GM21576 (cell line): Measurements from ENCODE around the gene OSBPL8.

ENCODE experiments used
- ATAC-seq: cut with Tn5 transposase; IDR thresholded peaks from one replicate; pipeline ENCODE4 v1.9.1; 2021; ENCODE audit warnings: mild to moderate bottlenecking, moderate library complexity; ENCODE audit not compliant: unreplicated experiment

Gene OSBPL8

GRCh38 chr12:76559400-76560085 is at the start of gene OSBPL8:
Gene OSBPL8 (minus strand): TSS chr12:76559771. CDS start chr12:76487551, 72,220 bp downstream.
- ATAC-seq, result peak; percentile 79

GRCh38 chr12:76608070-76608469 is 48.5 kb upstream of the OSBPL8 start:
- ATAC-seq, result no peak

- ATAC-seq, result no peak
These were observed 35.5 kb upstream of the OSBPL8 start for GRCh38 chr12:76595056-76595455.

DNA sequence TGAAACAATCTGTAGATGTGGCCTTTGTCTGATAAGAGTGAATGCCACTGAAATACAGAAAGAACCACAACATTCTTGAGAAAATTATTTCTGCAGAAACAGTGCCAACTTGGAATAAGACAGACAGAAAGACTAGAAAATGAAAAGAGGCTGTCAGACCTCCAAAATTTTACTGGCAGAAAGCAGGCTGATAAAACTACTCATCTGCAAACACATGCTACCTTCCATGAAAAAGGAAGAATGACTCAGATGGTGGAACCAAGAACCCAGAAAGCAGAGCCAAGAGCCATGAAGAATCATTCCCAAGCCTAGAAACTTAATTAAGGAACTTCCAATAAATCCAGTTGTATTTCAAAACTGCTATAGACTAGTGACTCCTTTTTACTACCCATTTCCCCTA is 31.9 kb upstream of the OSBPL8 start:
- no peak for ATAC-seq

- no peak for ATAC-seq
These were observed 30.6 kb upstream of the OSBPL8 start for GRCh38 chr12:76590131-76590530.

DNA sequence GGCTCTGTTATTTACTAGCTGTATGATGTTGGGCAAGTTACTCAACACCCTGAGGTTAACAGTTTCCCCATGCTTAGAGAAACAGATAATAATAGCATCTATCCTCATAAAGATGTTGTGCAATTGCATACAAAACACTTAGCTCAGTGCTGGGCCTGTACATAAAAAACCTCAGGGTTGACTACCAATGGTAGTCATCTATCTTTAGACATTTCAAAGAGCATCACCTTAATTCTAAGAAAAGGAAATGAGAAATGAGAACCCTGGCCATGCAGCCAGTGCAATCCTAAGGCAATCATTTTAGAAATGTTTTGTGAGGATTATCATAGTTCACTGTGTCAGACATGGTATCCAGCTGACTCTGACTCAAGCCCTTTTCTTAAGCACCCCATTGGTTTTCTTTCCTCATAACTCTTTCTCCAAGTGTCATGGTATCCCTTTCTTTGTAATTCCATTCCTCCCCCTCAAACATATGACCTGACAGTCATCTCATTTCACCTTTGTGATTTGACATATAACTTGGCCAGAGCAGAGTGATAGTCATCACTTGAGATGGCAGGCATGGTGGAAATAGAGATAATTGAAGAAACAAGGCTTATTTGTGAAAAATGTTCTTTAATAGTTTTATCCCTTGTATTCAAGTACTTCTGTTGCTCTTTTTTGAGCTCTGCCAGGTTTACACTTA is 29.5 kb upstream of the OSBPL8 start:
- no peak for ATAC-seq

DNA sequence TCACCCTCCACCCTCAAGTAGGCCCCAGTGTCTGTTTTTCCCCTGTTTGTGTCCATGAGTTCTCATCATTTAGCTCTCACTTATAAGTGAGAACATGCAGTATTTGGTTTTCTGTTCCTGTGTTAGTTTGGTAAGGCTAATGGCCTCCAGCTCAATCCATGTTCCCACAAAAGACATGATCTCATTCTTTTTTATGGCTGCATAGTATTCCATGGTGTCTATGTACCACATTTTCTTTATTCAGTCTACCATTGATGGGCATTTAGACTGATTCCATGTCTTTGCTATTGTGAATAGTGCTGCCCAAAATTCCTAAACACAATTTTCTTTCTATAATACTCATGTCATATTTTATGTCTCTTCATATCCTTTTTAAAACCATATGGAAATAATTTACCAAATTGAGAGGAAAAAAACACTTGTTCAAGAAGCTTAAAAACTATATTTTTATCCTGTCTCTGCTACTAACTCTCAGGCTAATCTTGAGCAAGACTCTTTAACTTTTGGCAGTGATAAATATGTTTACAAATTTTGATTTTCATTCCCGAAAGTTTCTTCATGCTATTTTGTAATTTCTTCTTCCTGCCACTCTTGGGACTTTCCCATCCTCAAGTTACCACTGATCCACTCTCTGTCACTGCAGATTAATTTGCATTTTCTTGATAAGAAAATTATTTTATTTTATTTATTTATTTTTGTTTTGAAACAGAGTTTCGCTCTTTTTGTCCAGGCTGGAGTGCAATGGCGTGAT is 28.0 kb upstream of the OSBPL8 start:
- ATAC-seq, result no peak

GRCh38 chr12:76586764-76587395 is 27.3 kb upstream of the OSBPL8 start:
- peak; percentile 84 for ATAC-seq

GRCh38 chr12:76583301-76583700 is 23.7 kb upstream of the OSBPL8 start:
- ATAC-seq, result no peak

DNA sequence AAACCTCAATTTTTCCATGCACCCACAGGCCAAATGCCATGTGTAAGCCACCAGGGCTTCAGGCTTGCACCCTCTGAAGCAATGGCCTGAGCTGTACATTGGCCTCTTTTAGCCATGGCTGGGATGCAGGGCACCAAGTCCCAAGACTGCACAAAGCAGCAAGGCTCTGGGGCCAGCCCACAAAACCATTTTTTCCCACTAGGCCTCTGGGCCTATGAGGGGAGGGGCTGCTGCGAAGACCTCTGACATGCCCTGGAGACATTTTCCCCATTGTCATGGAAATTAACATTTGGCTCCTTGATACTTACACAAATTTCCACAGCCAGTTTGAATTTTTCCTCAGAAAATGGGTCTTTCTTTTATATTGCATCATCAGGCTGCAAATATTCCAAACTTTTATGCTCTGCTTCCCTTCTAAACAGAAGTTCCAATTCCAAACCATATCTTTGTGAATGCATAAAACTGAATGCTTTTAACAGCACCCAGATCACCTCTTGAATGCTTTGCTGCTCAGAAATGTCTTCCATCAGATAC is 14.3 kb upstream of the OSBPL8 start:
- no peak for ATAC-seq

GRCh38 chr12:76571256-76571655 is 11.7 kb upstream of the OSBPL8 start:
- ATAC-seq, result no peak

DNA sequence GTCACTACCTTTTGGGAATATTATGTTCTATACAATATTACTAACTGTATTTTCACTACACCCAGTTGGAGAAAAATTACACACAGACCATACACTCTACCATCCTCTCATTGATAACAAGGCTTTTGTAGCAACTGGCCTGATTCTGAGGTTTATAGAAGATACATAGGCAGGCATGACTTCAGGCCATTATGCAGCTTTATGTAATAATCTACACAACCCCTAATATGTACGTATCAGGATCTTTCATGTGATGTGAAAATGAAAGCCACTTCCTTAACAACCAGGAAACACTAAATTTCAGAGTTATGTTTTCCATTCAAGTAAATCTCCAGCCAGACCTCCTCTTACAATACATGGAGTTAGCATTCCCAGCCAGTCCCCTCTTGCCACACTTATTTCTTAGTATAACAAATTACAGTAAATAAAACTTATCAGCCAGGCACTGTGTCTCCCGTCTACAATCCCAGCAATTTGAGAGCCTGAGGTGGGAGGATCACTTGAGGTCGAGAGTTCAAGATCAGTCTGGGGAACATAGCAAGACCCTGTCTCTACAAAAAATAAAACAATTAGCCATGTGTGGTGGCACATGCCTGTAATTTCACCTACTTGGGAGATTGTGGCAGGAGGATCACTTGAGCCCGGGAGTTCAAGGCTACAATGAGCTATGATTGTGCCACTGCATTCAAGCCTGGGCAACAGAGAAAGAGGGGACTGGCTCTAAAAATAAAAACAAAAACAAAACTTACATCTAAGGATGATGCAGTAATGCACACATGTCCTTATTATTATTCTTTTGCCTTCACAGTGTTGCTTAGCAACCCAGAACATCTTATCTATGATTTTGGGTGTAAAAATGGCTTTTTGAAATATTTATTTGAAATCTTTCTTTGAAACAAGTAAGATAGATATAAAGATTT is 10.4 kb upstream of the OSBPL8 start:
- ATAC-seq, result peak; percentile 50

DNA sequence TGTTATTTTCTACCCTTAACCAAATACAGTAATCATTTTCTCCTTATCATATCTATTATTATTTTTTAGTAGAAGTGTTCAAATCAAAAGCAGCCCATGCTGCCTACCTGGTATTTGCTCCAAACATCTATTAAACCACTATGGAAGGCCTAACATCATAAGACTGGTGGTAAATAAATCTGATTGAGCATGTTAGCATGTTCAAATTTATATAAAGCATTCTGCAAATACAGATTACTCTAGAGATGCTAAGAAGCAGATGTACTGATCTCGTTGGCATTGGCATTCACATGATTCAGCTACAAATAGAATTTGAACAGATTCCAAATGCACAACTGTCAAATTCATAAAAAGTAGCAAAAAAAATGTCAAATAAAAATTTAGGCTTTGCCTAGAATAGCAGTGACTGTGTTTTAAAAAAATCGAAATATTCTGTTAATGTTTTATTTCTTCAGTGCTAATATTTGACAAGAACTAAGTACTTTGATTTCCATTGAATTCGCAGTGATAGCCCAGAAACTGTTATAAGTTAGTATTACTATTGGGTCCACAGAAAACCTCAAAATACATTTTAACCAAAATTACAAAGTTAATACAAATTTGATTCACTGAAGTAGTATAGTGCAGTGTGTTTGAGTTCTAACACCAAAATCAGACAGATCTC is 9.4 kb upstream of the OSBPL8 start:
- no peak for ATAC-seq

GRCh38 chr12:76568130-76568529 is 8.6 kb upstream of the OSBPL8 start:
- no peak for ATAC-seq

- no peak for ATAC-seq
These were observed 3.5 kb upstream of the OSBPL8 start for GRCh38 chr12:76563061-76563460.

DNA sequence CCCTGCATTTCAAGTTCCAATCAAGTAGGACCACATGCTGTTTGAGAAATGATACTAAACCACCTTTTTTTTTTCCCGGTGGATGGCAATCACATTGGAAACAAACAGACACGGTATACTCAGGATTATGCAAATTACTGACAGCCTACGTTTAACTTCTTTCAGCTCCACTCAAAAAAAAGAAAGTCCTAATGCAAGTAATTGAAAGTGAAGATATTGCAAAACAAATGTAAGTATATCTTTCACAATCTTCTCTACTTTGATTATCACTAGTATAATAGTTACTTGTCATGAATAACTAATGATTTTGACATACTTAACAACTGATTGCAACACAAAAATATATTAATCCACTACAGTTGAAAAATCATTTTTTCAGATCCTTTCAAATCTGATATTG is 2.6 kb upstream of the OSBPL8 start:
- ATAC-seq, result no peak

- peak; percentile 39 for ATAC-seq
These were observed 518 bp upstream of the OSBPL8 start for GRCh38 chr12:76560086-76560491.

DNA sequence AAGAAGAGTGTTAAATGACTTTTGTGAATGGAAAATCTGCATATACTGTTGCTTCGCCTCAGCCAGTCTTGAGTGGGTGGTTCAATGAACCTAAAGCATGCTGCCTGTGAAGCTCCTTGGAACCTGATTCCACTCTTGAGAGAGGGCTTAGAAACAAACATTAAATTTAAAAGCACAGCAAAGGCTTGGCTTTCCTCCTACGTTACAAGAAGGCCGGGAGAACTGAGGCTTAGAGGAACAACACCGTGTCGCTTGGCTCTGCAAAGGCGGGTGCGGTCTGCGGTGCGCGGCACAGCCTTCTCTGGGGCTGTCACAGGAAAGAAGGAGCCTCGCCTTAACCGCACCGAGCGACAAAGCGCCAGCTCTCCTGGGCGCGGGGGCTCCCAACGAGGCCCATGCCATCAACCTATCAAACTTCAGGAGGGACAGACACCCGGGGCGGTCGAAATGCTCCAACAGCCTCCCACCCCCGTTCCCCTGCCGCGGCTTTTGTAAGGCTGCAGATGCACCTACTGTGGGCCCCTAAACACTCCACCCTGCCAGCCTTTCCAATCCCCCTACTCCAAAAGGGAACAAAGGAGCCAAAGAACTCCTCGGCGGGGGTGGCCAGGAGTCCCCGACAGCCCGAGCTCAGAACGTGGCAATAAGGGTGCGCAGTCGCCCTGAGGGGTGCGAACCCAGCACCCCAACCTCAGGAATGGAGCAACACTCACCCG is 729 bp downstream of the OSBPL8 start:
- ATAC-seq, result peak; percentile 45

GRCh38 chr12:76556368-76556767 is 3.2 kb downstream of the OSBPL8 start:
- ATAC-seq, result no peak
